ENCODE results near the gene DPP9. TPM values are rescaled to one million over a fixed set of nuclear protein-coding genes. Genes with fewer than 3 reads are reported as not detected.

The DPP9 gene
- total RNA-seq, 2 donors from 2014 or later: 42.1 to 50.3 TPM

DNA sequence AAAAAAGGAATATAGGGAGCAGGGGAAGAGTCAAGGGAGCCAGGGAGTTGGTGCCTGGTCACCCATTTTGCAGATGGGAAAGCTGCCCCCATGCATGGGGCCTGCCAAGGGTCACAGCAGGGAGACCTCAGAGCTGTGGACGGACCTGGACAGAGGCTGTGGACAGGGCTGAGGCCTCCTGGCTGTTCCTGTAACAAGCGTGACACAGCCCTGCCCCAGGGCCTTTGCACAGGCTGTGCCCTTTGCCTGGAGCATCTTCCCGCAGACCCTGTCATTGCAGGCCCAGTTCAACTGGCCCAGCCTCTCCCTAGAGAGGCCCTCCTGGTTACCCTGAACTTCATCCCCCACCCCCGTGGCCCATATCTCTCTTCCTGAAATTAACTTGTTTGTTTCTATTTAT is 77.9 kb downstream of the DPP9 start:
- intact Hi-C loops (cut with DNase I): no loop called here
- DNase-seq (ENCODE audit: low spot score): no peak

- intact Hi-C loops (cut with DNase I): no loop called here
- no peak for DNase-seq (ENCODE audit: low spot score)
Observed at GRCh38 chr19:4642625-4643024, 81.0 kb downstream of the DPP9 start.

DNA sequence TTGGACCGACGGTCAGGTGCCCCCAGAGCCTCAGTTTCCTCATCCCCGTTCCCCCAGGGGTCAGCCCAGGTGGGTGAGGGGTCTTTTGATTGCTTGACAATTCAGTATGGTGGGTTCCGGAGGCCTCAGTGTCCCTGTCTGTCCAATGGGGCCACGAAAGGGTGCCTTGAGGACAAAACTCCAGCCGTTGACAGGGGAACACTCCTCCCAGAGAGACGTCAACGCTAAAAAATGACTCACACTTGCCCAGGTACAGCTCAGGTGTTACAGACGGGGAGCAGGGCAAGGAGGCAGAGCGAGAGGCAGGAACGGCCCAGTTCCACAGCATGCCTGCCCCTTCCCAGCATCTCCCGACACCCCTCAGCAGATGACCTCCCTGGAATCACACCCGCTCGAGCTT is 82.5 kb downstream of the DPP9 start:
- DNase-seq (ENCODE audit: low spot score): no peak
- intact Hi-C loops (cut with DNase I): no loop called here

DNA sequence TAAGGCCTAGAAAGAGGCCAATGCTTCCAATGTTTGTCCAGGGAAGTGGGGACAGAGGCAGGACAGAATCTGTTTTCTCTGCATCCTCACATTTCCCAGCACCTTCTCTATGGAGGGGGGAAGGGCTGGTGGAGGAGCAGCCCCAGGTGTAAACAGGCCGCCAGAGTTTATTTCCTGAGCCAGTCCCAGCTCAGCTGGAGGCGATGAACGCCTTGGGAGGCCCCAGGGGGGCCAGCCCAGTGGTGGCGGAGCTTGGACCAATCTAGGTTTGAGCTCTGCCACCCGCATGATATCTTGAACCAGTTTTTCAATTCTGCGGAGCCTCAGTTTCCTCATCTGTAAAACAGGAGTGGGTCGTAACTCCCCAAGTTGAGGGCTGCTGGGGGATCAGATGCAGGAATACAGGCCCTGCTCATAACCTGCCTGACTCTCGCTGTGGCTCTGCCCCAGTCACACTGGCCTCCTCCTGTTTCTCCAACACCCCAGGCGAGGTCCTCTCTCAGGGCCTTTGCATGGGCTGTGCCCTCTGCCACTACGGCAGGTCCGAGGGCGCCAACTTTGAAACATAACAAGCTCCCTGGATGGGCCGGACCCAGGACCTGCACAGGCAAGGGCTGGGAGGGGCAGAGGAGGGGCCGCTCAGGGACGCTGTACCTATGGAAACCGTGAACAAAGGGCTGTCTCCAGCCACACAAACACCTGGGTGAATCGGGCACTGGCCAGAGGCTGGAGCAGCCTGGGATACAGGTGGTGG is 83.2 kb downstream of the DPP9 start:
- DNase-seq (ENCODE audit: low spot score): no peak
- intact Hi-C loops (cut with DNase I): no loop called here

DNA sequence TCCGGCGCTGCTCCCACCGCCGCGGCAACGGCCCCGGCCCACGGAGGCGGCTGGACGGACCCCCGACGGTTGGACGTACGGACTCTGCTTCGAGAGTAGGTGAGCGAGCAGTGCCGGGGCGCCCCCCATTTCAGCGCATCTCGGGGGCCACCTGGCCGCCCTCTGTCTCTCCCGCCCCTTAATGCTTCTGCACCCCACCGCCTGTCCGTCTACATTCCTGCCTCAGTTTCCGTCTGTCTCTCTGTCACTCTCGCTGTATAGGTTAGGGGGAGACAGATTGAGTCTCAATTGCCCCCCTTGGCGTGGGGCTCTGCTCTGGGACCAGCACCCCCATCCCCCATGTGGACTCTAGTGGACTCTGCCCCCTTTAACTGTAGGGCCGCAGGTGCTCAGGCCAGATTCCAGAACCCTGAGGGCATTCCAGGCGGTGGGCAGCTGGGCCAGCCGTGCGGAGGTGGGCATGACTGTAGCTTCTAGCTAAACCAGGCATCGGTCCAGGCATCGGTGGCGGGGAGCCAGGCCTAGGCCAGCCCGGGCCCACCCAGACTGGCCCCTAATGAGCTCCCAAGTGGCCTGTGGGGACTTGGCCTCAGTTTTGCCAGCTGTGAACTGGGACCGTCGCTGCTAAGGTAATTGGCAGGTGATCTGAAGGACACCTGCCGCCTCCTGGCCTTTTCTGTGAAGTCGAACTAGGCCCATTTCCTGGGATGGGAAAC is 84.0 kb downstream of the DPP9 start:
- DNase-seq (ENCODE audit: low spot score): no peak
- intact Hi-C loops (cut with DNase I): loop anchor here (5.0 to 10.0 kb wide), 2 partner anchors 65 to 82 kb away; partner anchors contain the start of gene SEMA6B (in 1 of the 2)

DNA sequence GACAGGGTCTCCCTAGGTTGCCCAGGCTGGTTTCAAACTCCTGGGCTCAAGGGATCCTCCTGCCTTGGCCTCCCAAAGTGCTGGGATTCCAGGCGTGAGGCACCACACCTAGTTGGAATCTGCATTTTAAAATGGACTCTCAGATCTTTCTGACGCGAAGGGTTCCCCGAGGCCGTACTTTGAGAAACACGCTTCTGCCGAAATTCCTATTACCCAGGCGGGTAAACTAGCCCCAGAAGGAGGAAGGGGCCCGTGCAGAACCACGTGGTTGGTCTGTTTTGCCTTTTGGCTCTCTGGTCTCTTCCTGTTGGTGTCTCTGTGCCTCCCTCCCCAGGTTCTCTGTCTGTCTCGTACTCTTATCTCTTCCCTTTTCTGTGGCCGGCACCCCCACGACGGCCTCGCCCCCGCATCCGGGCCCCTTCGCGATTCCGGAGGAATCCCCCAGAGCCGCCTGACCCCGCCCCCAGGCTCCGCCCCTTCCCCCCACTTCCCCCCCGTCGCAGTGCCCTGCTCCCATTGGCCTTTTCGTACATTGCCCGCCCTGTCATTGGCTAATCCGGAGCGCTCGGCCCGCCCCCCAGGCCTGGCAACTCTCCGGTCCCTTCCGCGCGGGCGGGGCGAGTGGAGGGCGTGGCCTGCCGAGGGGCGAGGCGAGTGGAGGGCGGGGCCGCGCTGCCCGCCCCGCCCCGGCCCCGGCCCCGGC is 84.7 kb downstream of the DPP9 start, which contains the start of gene TNFAIP8L1:
Gene TNFAIP8L1 (plus strand): TSS at position 689 of the 703 bp plus-strand sequence. CDS start 12,354 bp downstream, outside the sequence.
- peak; percentile 99 for DNase-seq (ENCODE audit: low spot score)
- intact Hi-C loops (cut with DNase I): loop anchor here (5.0 to 10.0 kb wide), 2 partner anchors 64 to 82 kb away; partner anchors contain the start of gene SEMA6B (in 1 of the 2)

GRCh38 chr19:4638317-4638716 is 85.3 kb downstream of the DPP9 start:
- no peak for DNase-seq (ENCODE audit: low spot score)
- intact Hi-C loops (cut with DNase I): loop anchor here (5.0 to 10.0 kb wide), 2 partner anchors 64 to 81 kb away; partner anchors contain the start of gene SEMA6B (in 1 of the 2)

GRCh38 chr19:4636761-4637160 is 86.9 kb downstream of the DPP9 start:
- intact Hi-C loops (cut with DNase I): loop anchor here (5.0 to 10.0 kb wide), 2 partner anchors 62 to 79 kb away; partner anchors contain the start of gene SEMA6B (in 1 of the 2)

DNA sequence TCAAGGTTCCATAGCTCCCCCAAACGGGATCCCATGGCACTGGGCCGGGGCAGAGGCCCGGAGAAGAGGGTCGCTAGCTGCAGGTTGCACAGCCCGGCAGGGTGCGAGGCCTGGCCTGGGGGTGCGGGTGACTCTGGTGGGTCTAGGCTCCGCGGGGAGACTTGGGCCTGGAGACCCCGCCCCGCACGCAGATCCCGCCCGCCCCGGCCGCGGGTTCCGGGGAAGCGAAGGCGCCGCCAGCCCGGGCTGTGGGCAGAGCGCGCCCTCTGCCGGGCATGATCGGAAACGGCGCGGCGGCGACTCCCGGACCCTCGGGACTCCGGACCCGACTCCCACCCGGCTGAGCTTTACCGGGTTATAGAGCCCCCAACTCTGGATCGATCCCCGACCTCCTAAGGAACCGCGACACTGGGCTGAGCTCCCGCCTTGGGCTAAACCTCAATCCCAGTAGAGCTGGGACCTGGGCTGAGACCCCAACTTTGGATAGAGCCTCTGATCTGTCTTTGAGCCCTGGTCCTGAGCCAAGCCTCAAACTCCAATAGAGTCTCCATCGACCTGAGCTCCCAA is 87.4 kb downstream of the DPP9 start:
- DNase-seq (ENCODE audit: low spot score): peak; percentile 91
- intact Hi-C loops (cut with DNase I): loop anchor here (5.0 to 10.0 kb wide), 2 partner anchors 61 to 79 kb away; partner anchors contain the start of gene SEMA6B (in 1 of the 2)

More at GRCh38 chr19:4636761-4637160, 86.9 kb downstream of the DPP9 start:
- no peak for DNase-seq (ENCODE audit: low spot score)

- intact Hi-C loops (cut with DNase I): loop anchor here (5.0 to 10.0 kb wide), 2 partner anchors 61 to 78 kb away; partner anchors contain the start of gene SEMA6B (in 1 of the 2)
- DNase-seq (ENCODE audit: low spot score): no peak
Observed at GRCh38 chr19:4635754-4636116, 87.9 kb downstream of the DPP9 start.

DNA sequence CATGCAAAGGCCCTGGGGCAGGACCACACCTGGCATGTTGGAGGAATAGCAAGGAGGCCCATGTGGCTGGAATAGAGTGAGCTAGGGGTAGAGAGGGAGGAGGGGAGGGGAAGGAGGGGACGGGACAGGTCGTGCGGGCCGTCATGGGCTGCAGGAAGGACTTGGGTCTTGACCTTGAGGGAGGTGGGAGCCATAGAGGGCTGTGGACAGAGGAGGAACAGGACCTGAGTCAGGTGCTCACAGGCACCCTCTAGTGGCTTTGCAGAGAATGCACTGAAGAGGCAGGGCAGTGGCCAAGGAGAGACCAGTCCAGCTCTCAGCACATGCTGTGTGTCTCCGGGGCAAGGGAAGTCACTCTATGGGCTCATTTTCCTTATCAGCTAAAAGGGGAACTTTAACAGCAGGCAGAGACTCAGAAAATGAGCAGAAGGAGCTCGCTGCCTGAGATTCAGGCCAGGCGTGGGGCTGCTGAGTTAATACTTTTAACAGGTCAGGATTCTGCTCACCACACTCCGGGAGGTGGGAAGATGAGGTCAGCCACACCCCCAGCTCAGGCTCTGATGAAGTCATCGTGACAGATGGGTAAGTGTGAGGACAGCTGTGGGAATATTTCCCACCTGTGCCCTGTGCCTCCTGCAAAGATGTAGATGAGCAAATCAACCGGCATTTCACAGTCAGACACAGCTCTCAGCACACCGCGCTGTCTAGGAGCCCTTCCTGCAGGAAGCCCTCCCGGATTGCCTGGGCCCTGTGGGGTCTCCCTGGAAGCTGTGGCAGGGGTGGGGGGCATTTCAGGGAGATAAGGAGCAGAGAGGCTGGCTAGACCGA is 90.3 kb downstream of the DPP9 start:
- intact Hi-C loops (cut with DNase I): loop anchor here in 1 of 2 donors (10.0 kb wide), 1 partner anchor 59 kb away; no protein-coding TSS in a partner anchor
- DNase-seq (ENCODE audit: low spot score): no peak

Small RNA genes lying within 50 kb of the gene (microRNA-seq; reads per million reads assigned to microRNA genes)
- gene MIR7-3 (ENCODE audit: borderline microRNAs expressed in 2 of 2): 0.26 to 0.32 reads per million in 2 donors

Other genes starting within 250 kb of the DPP9 start
- 10 to 100 TPM; 21.4 to 25.2 TPM for gene PLIN4, start 205.4 kb downstream of the DPP9 start, total RNA-seq
- gene PLIN5, start 188.6 kb downstream of the DPP9 start, total RNA-seq: 1 to 10 TPM; 2.2 to 2.8 TPM
- gene LRG1, start 183.8 kb downstream of the DPP9 start, total RNA-seq: 1 to 10 TPM; 1.4 to 1.9 TPM
- 10 to 100 TPM; 13.7 to 19.4 TPM for gene SEMA6B, start 164.2 kb downstream of the DPP9 start, total RNA-seq
- 1 to 10 TPM; 5.7 to 6.1 TPM for gene TNFAIP8L1, start 84.3 kb downstream of the DPP9 start, total RNA-seq
- 10 to 100 TPM; 66.3 to 75.9 TPM for gene MYDGF, start 53.5 kb downstream of the DPP9 start, total RNA-seq
- gene FEM1A, start 67.9 kb upstream of the DPP9 start, total RNA-seq: 1 to 10 TPM; 7.7 to 9.1 TPM
- 10 to 100 TPM in 1 of 2 donors, 1 to 10 TPM in 1; 7.6 to 13.2 TPM for gene TICAM1, start 107.9 kb upstream of the DPP9 start, total RNA-seq
- 10 to 100 TPM; 56.6 to 88.6 TPM for gene PLIN3, start 143.8 kb upstream of the DPP9 start, total RNA-seq
- gene ARRDC5, start 179.1 kb upstream of the DPP9 start, total RNA-seq: under 1 TPM; 0.29 to 0.56 TPM
- gene UHRF1, start 185.7 kb upstream of the DPP9 start, total RNA-seq: 1 to 10 TPM; 2.2 to 2.9 TPM
- gene KDM4B, start 245.3 kb upstream of the DPP9 start, total RNA-seq: 10 to 100 TPM; 31.0 to 31.4 TPM

Measured in posterior vena cava (tissue), 2 donors.